SK-N-SH (cell line): Measurements from ENCODE around the gene CADM2. TPM values are rescaled to one million over a fixed set of nuclear protein-coding genes. Genes with fewer than 3 reads are reported as not detected.
"Not testable (repeated sequence)": the region's sequence is repeated elsewhere in the genome, so short reads cannot be mapped to it uniquely, and the experiment has no call there.

ENCODE experiments used
- CTCF ChIA-PET: fragments of 300-600, 350-600 bp; formaldehyde crosslinking; extraction: SDS; loops from one replicate; lab custom pipeline; 2021; lab: Yijun Ruan, JAX
- POLR2A ChIA-PET: fragments of 350-600 bp; sonication (Branson Sonifier 250); formaldehyde crosslinking; extraction: SDS; loops from one replicate; lab custom pipeline; 2020; ENCODE audit warnings: antibody characterized with exemption, inconsistent platforms; lab: Yijun Ruan, JAX
- DNase-seq: peaks from one replicate; pipeline ENCODE4 v3.0.0; 2012
- H2AFZ ChIP-seq: fragments of 200-600 bp; sonication (generic); 2 replicates; pipeline ENCODE4 v1.8.1; 2016; ENCODE audit warnings: antibody characterized with exemption, mild to moderate bottlenecking, low read depth
- H3F3A ChIP-seq: fragments of 200-600 bp; sonication (generic); replicated peaks from 2 replicates; pipeline ENCODE3; 2016; ENCODE audit warnings: antibody characterized with exemption, mild to moderate bottlenecking; ENCODE audit not compliant: insufficient read depth
- H3K27ac ChIP-seq, 2 experiments: fragments of 200-500 bp in 1 of 2; fragments of 200-600 bp in 1 of 2; sonication (Bioruptor generic) in 1 of 2; sonication (generic), shearing (Covaris generic) in 1 of 2; 2 replicates each; pipeline versions ENCODE4 v1.5.1 to v1.6.1; 2014 to 2016; ENCODE audit warnings: low read depth in 2 of 2, inconsistent platforms in 1 of 2, low read length in 1 of 2, mild to moderate bottlenecking in 1 of 2, mixed read lengths in 1 of 2
- H3K27me3 ChIP-seq: fragments of 200-600 bp; sonication (generic), shearing (Covaris generic); 2 replicates; pipeline ENCODE4 v1.6.1; 2016; ENCODE audit warnings: mixed run types; ENCODE audit not compliant: insufficient read depth
- H3K36me3 ChIP-seq, 2 experiments: fragments of 200-500 bp in 1 of 2; fragments of 200-600 bp in 1 of 2; sonication (Bioruptor generic) in 1 of 2; sonication (generic) in 1 of 2; replicated peaks in 1 of 2; 2 replicates each; pipeline versions ENCODE3 to v1.5.1; 2014 to 2016; ENCODE audit warnings: low read length in 1 of 2, mild to moderate bottlenecking in 1 of 2; ENCODE audit not compliant: insufficient read depth in 2 of 2, control insufficient read depth in 1 of 2
- H3K4me1 ChIP-seq, 2 experiments: fragments of 200-500 bp in 1 of 2; fragments of 200-600 bp in 1 of 2; sonication (Bioruptor generic) in 1 of 2; sonication (generic), shearing (Covaris generic) in 1 of 2; 2 replicates each; pipeline versions ENCODE4 v1.5.1 to v1.6.1; 2014 to 2016; ENCODE audit warnings: low read depth in 1 of 2, low read length in 1 of 2, mixed run types in 1 of 2; ENCODE audit not compliant: insufficient read depth in 2 of 2, control insufficient read depth in 1 of 2
- H3K4me2 ChIP-seq: fragments of 200-600 bp; sonication (generic), shearing (Covaris generic); 2 replicates; pipeline ENCODE4 v1.6.1; 2017; ENCODE audit warnings: mixed run types
- H3K4me3 ChIP-seq, 2 experiments: fragments of 200-500 bp in 1 of 2; fragments of 200-600 bp in 1 of 2; sonication (Bioruptor generic) in 1 of 2; sonication (generic), shearing (Covaris generic) in 1 of 2; 2 replicates each; pipeline versions ENCODE4 v1.5.1 to v1.8.1; 2014 to 2016; ENCODE audit warnings: low read depth in 2 of 2, inconsistent platforms in 1 of 2, low read length in 1 of 2, mild to moderate bottlenecking in 1 of 2, mixed read lengths in 1 of 2, moderate library complexity in 1 of 2
- H3K79me2 ChIP-seq: fragments of 200-600 bp; sonication (generic); 2 replicates; pipeline ENCODE4 v1.8.1; 2017; ENCODE audit warnings: mild to moderate bottlenecking; ENCODE audit not compliant: insufficient read depth
- H3K9ac ChIP-seq: fragments of 200-600 bp; sonication (generic); 2 replicates; pipeline ENCODE4 v1.6.1; 2017; ENCODE audit warnings: mixed run types
- H3K9me2 ChIP-seq: fragments of 200-600 bp; sonication (generic); 2 replicates; pipeline ENCODE4 v1.6.1; 2017; ENCODE audit warnings: mixed run types
- H3K9me3 ChIP-seq: fragments of 200-600 bp; sonication (generic); 2 replicates; pipeline ENCODE4 v1.6.1; 2017; ENCODE audit warnings: mixed run types, mild to moderate bottlenecking, moderate library complexity
- H4K20me1 ChIP-seq: fragments of 200-600 bp; sonication (generic); 2 replicates; pipeline ENCODE4 v1.6.1; 2017; ENCODE audit warnings: mild to moderate bottlenecking, mixed run types; ENCODE audit not compliant: insufficient read depth
- CHD2 ChIP-seq: fragments of 150-350 bp; IDR thresholded peaks from 2 replicates; pipeline ENCODE4 v1.6.1; 2018; ENCODE audit warnings: low read length; ENCODE audit not compliant: partially characterized antibody
- EZH2phosphoT487 ChIP-seq: fragments of 200-600 bp; sonication (generic); IDR thresholded peaks from 2 replicates; pipeline ENCODE4 v1.6.1; 2017; ENCODE audit warnings: low read depth, mixed run types, mild to moderate bottlenecking, antibody characterized with exemption, moderate library complexity, borderline replicate concordance
- FOSL2 ChIP-seq: IDR thresholded peaks from 2 replicates; pipeline ENCODE4 v1.4.0; 2012; ENCODE audit warnings: low read depth, mild to moderate bottlenecking, moderate library complexity, borderline replicate concordance
- GABPA ChIP-seq: IDR thresholded peaks from 2 replicates; pipeline ENCODE4 v1.4.0; 2012; ENCODE audit warnings: low read depth, mild to moderate bottlenecking
- IRF3 ChIP-seq: fragments of 150-350 bp; IDR thresholded peaks from 2 replicates; pipeline ENCODE4 v1.6.1; 2016; ENCODE audit warnings: mild to moderate bottlenecking, low read depth, low read length
- RAD21 ChIP-seq: IDR thresholded peaks from 2 replicates; pipeline ENCODE4 v1.6.1; 2012; ENCODE audit warnings: mild to moderate bottlenecking, low read length
- TAF1 ChIP-seq: IDR thresholded peaks from 2 replicates; pipeline ENCODE4 v1.6.1; 2012; ENCODE audit warnings: low read depth, mild to moderate bottlenecking, low read length, moderate library complexity, borderline replicate concordance
- TEAD4 ChIP-seq: IDR thresholded peaks from 2 replicates; pipeline ENCODE4 v1.4.0; 2012; ENCODE audit warnings: mild to moderate bottlenecking, borderline replicate concordance; ENCODE audit not compliant: insufficient read depth
- YY1 ChIP-seq: IDR thresholded peaks from 2 replicates; pipeline ENCODE4 v1.4.0; 2012; ENCODE audit warnings: low read depth, mild to moderate bottlenecking
- WGBS: methylation state at CpG from one replicate; pipeline ENCODE4 v1.1.6; 2017; ENCODE audit warnings: low lambda C conversion rate; 5-methylcytosine and 5-hydroxymethylcytosine counted together
- polyA plus RNA-seq, 3 experiments: library from polyadenylated mRNA; depleted of rRNA; stranded (reverse); fragments of >200 nt; gene quantifications; 2 replicates each; pipeline ENCODE4 v1.2.3, GENCODE V29; 2012
- TF ChIP-seq, protein P1 (sequence below): IDR thresholded peaks from 2 replicates; pipeline ENCODE4; 2012
- TF ChIP-seq, protein P2 (sequence below): IDR thresholded peaks from 2 replicates; pipeline ENCODE4 v1.4.0; 2012; ENCODE audit warnings: low read depth
- TF ChIP-seq, protein P3 (sequence below): fragments of 200-600 bp; sonication (generic); IDR thresholded peaks from 2 replicates; pipeline ENCODE4 v1.6.1; 2017; ENCODE audit warnings: antibody characterized with exemption, mild to moderate bottlenecking, moderate library complexity

The CADM2 gene
- polyA plus RNA-seq (2012; rRNA removed), result 0.46 and 0.60 TPM in 2 replicates
- 0.54 and 0.67 TPM in 2 replicates for polyA plus RNA-seq (2012; cell fraction: cytosol; rRNA removed)
- 0.77 and 1.5 TPM in 2 replicates for polyA plus RNA-seq (2012; cell fraction: nucleus; rRNA removed)

DNA sequence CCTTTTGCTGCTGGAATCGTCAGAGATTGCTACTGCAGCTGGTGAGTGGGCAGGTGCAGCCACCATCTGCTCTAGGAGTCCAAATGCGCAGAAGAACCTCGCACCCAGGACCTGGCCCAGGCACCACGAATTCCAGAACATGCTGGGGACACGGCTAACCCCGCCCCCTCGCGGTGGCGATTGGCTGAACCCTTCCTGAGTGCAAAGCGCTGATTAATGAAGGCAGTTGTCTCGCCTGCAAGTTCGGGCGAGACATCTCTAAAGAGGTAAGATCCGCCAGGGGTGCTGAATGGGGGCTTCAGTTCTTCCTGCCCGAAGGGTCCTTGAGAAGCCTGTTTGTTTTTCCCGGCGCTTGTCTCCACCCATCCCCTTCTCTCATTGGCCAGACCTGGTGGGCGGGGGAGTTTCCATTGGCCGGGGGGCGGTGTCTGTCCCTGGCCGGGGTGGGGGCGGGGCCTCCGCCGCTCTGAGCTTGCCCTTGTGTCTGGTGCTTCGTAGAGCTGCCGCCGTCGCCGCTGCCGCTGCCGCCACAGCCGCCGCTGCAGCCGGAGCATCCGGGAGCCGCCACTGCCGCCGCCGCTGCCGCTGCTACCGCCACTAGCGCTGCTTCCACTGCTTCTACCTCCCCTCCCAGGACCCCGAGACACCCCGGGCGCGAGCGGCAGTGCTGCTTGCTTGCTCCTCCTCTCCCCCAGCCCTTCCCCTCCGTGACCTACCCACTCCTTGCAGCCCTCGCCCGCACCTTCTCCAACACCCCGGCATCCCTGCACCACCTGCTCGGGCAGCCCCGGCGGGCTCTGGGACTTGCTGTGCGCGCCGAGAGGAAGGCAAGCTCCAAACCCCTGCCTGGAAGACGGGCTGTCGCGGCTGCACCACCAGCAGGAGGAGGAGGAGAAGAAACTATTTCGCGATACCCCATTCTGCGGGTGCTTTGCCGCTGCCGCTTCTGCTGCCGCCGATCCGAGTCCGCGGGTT is at the start of gene CADM2:
TSS of gene CADM2 (plus strand) at position 495 of the 975 bp plus-strand sequence.
- Histone ChIP-seq H2AFZ (peak within 1 kb of the TSS; percentile 98), H3K36me3 (no peaks in the 10 kb centered on the region), H3F3A (no peaks in the 10 kb centered on the region), H3K9me3 (no peaks in the 10 kb centered on the region), H3K9ac (no peak within 1 kb of the TSS), H3K9me2 (no peaks in the 10 kb centered on the region), H3K4me2 (peak within 1 kb of the TSS; percentile 97), H3K27ac (peak within 1 kb of the TSS in 1 of 2 experiments; percentile 62; a peak in 1 of 4 replicates), H4K20me1 (no peaks in the 10 kb centered on the region), H3K27me3 (peaks cover 29% of the 10 kb centered on the region), H3K4me1 (peaks cover 0 to 4% of the 10 kb centered on the region in 2 experiments; a peak in 2 of 4 replicates), H3K4me3 (peak within 1 kb of the TSS; percentile 63 to 72), H3K79me2 (no peaks in the 10 kb centered on the region)
- ChIA-PET CTCF (interaction anchor here (0.6 to 1.9 kb wide), 6 partner anchors 11 to 685 kb away, joined by 3 to 6 read pairs (median 3); no protein-coding TSS in a partner anchor), POLR2A (interaction anchor here (1.5 kb wide), 1 partner anchor 546 kb away, joined by 3 read pairs; no protein-coding TSS in a partner anchor)
- WGBS, result under 1% methylated on average over 53 of the region's 70 CpGs
- no peak for TF ChIP-seq TEAD4
- no peak for TF ChIP-seq EZH2phosphoT487
- peak; percentile 17 for TF ChIP-seq CHD2
- TF ChIP-seq, protein P1, sequence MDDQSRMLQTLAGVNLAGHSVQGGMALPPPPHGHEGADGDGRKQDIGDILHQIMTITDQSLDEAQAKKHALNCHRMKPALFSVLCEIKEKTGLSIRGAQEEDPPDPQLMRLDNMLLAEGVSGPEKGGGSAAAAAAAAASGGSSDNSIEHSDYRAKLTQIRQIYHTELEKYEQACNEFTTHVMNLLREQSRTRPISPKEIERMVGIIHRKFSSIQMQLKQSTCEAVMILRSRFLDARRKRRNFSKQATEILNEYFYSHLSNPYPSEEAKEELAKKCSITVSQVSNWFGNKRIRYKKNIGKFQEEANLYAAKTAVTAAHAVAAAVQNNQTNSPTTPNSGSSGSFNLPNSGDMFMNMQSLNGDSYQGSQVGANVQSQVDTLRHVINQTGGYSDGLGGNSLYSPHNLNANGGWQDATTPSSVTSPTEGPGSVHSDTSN, result peak; percentile 37
- no peak for TF ChIP-seq RAD21
- no peak for TF ChIP-seq YY1
- TF ChIP-seq, protein P2, sequence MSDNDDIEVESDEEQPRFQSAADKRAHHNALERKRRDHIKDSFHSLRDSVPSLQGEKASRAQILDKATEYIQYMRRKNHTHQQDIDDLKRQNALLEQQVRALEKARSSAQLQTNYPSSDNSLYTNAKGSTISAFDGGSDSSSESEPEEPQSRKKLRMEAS, result peak; percentile 24; the same call in 1 of the 2 replicates
- TF ChIP-seq IRF3, result 0 out of 2 replicates have a peak, but pooled peaks have one; percentile 28
- no peak for TF ChIP-seq GABPA
- TF ChIP-seq FOSL2, result no peak
- no peak for TF ChIP-seq TAF1
- TF ChIP-seq, protein P3, sequence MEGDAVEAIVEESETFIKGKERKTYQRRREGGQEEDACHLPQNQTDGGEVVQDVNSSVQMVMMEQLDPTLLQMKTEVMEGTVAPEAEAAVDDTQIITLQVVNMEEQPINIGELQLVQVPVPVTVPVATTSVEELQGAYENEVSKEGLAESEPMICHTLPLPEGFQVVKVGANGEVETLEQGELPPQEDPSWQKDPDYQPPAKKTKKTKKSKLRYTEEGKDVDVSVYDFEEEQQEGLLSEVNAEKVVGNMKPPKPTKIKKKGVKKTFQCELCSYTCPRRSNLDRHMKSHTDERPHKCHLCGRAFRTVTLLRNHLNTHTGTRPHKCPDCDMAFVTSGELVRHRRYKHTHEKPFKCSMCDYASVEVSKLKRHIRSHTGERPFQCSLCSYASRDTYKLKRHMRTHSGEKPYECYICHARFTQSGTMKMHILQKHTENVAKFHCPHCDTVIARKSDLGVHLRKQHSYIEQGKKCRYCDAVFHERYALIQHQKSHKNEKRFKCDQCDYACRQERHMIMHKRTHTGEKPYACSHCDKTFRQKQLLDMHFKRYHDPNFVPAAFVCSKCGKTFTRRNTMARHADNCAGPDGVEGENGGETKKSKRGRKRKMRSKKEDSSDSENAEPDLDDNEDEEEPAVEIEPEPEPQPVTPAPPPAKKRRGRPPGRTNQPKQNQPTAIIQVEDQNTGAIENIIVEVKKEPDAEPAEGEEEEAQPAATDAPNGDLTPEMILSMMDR, result peak; percentile 30
- peak; percentile 97 for DNase-seq

DNA sequence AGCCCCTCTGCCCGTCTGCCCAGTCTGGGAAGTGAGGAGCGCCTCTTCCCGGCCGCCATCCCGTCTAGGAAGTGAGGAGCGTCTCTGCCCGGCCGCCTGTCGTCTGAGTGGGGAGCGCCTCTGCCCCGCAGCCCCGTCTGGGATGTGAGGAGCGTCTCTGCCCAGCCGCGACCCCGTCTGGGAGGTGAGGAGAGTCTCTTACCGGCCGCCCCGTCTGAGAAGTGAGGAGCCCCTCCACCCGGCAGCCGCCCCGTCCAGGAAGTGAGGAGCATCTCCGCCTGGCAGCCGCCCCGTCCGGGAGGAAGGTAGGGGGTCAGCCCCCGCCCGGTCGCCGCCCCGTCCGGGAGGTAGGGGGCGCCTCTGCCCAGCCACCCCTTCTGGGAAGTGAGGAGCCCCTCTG is 40.2 kb upstream of the CADM2 start:
- DNase-seq, H3K4me1 ChIP-seq, H3F3A ChIP-seq, H3K27ac ChIP-seq, H3K9me3 ChIP-seq, H3K4me3 ChIP-seq, POLR2A ChIA-PET, H2AFZ ChIP-seq, H3K4me2 ChIP-seq, H3K36me3 ChIP-seq, H3K79me2 ChIP-seq, CTCF ChIA-PET, H3K9ac ChIP-seq, H3K9me2 ChIP-seq, H3K27me3 ChIP-seq, H4K20me1 ChIP-seq: not testable (repeated sequence)
- no CpG with 5 or more reads among the region's 33 CpGs for WGBS
